Stimulated activated CD4-positive, alpha-beta T cell treated with anti-CD3 and anti-CD28 coated beads, Interleukin-1b, Interleukin-23, amount 100 ng/mL, for 1 hour (primary cell): ENCODE measurements around the gene JCAD.
"Not testable (repeated sequence)": the region's sequence is repeated elsewhere in the genome, so short reads cannot be mapped to it uniquely, and the experiment has no call there.

Experiments used
- DNase-seq, 2 donors: peaks; one replicate each; pipeline ENCODE4 v3.0.0-alpha.2; 2020; ENCODE audit warnings: low read depth in 2 of 2

JCAD gene

GRCh38 chr10:29982997-29983648, 76.3 kb downstream of the JCAD start:
- DNase-seq: no peak

GRCh38 chr10:29981510-29981909, 77.9 kb downstream of the JCAD start:
- no peak for DNase-seq

- no peak for DNase-seq
Observed at GRCh38 chr10:29980084-29980483, 79.3 kb downstream of the JCAD start.

- DNase-seq: not testable (repeated sequence)
Observed at GRCh38 chr10:29979421-29979779, 80.0 kb downstream of the JCAD start.

GRCh38 chr10:29977171-29977570, 82.2 kb downstream of the JCAD start:
- DNase-seq: no peak

GRCh38 chr10:29976134-29976533, 83.3 kb downstream of the JCAD start:
- DNase-seq: no peak

- DNase-seq: no peak
Observed at GRCh38 chr10:29974773-29975172, 84.6 kb downstream of the JCAD start.

- no peak for DNase-seq
Observed at GRCh38 chr10:29973921-29974320, 85.5 kb downstream of the JCAD start.

- no peak for DNase-seq
Observed at GRCh38 chr10:29970576-29970975, 88.8 kb downstream of the JCAD start.

- DNase-seq: no peak
Observed at GRCh38 chr10:29970012-29970396, 89.4 kb downstream of the JCAD start.

- no peak for DNase-seq
Observed at GRCh38 chr10:29969255-29970011, 90.0 kb downstream of the JCAD start.

- DNase-seq: no peak
Observed at GRCh38 chr10:29968585-29968984, 90.8 kb downstream of the JCAD start.

- DNase-seq: no peak
Observed at GRCh38 chr10:29966269-29966668, 93.1 kb downstream of the JCAD start.
